ACC112 (cell line): Measurements from ENCODE around the gene DNAH14.

Source experiments
- H2AFZ ChIP-seq: fragments of 200-600 bp; sonication (generic); one replicate; pipeline ENCODE4 v1.6.0; 2017; ENCODE audit warnings: antibody characterized with exemption, low read length; ENCODE audit not compliant: unreplicated experiment
- H3K27ac ChIP-seq: fragments of 200-600 bp; sonication (generic); 2 replicates; pipeline ENCODE4 v1.5.1; 2014; ENCODE audit warnings: low read depth, mild to moderate bottlenecking, antibody characterized with exemption, low read length, moderate library complexity
- H3K27me3 ChIP-seq: fragments of 200-600 bp; sonication (generic); 2 replicates; pipeline ENCODE4 v1.6.1; 2014; ENCODE audit warnings: mild to moderate bottlenecking, antibody characterized with exemption, low read length, moderate library complexity, mixed read lengths; ENCODE audit not compliant: insufficient read depth
- H3K36me3 ChIP-seq: fragments of 200-600 bp; sonication (generic); 2 replicates; pipeline ENCODE4 v1.6.1; 2016; ENCODE audit warnings: mild to moderate bottlenecking, antibody characterized with exemption, low read length, moderate library complexity, mixed read lengths; ENCODE audit not compliant: insufficient read depth
- H3K4me1 ChIP-seq: fragments of 200-600 bp; sonication (generic); one replicate; pipeline ENCODE4 v1.6.1; 2016; ENCODE audit warnings: low read length, mixed read lengths; ENCODE audit not compliant: insufficient read depth, unreplicated experiment, control insufficient read depth
- H3K4me3 ChIP-seq: fragments of 200-600 bp; sonication (generic); 2 replicates; pipeline ENCODE4 v1.5.1; 2014; ENCODE audit warnings: mild to moderate bottlenecking, low read depth, low read length
- H3K79me2 ChIP-seq: fragments of 200-600 bp; sonication (generic); one replicate; pipeline ENCODE4 v1.6.0; 2016; ENCODE audit warnings: low read length; ENCODE audit not compliant: control insufficient read depth, unreplicated experiment, insufficient read depth

Gene DNAH14

DNA sequence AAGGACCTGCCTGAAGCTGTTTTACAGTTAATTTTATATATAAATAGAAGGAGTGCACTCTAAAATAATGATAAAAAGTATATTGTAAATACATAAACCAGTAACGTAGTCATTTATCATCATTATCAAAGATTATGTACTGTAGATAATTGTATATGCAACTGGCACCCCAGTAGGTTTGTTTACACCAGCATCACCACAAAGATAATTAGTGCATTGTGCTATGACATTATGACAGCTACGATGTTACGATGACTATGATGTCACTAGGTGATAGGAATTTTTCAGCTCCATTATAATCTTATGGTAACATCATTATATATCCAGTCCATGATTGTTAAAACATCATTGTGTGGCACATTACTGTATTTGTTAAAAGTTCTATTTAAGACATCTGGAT, 313.1 kb downstream of the DNAH14 start:
- Histone ChIP-seq H3K4me1 (no peaks in the 10 kb centered on the region), H3K27me3 (no peaks in the 10 kb centered on the region), H3K27ac (no peak overlapping the region), H3K36me3 (no peaks in the 10 kb centered on the region), H3K4me3 (no peak overlapping the region), H3K79me2 (no peaks in the 10 kb centered on the region), H2AFZ (no peak overlapping the region)

DNA sequence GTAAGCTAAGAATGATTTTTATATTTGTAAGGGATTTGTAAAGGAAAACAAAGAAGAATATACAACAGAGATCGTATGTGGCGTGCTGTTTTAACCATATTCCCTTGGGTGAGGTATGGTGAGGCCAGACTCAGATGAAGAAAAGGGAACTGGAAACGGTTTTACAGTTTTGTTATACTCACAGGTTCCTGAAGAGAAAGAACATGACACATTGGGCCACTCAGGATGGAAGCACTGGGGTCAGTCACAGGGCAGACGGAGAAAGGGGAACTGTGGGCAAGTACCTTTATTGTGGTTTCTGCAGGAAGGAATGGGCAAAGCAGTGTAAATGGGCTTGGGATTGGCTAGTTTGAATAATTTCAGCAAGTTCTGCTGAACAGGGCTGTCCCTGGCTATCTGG, 321.0 kb downstream of the DNAH14 start:
- Histone ChIP-seq H3K27ac (no peak overlapping the region), H3K4me1 (peaks cover 9% of the 10 kb centered on the region), H2AFZ (no peak overlapping the region), H3K27me3 (no peaks in the 10 kb centered on the region), H3K79me2 (no peaks in the 10 kb centered on the region), H3K4me3 (no peak overlapping the region), H3K36me3 (no peaks in the 10 kb centered on the region)

DNA sequence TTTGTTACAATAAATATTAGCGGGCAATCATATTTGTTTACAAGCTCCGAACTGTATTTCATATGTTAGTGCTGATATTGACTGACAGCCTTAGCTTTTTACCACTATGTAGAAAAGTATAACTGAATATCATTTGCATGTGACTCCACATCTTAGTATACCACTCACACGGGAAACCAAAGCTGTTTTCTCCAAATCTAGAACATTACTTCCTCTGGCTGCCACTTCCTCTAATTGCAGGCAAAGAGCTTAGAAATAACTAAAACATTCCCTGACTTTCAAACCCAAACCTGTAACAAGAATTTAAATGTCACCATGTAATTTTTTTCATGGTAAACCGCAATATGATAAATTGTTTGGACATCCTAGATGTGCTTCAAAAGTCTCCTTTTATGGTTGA, 323.7 kb downstream of the DNAH14 start:
- no peaks in the 10 kb centered on the region for H3K27me3 ChIP-seq
- H3K79me2 ChIP-seq, result no peaks in the 10 kb centered on the region
- H2AFZ ChIP-seq, result no peak overlapping the region
- H3K36me3 ChIP-seq, result no peaks in the 10 kb centered on the region
- H3K4me1 ChIP-seq, result peaks cover 9% of the 10 kb centered on the region
- H3K27ac ChIP-seq, result no peak overlapping the region
- H3K4me3 ChIP-seq, result no peak overlapping the region

DNA sequence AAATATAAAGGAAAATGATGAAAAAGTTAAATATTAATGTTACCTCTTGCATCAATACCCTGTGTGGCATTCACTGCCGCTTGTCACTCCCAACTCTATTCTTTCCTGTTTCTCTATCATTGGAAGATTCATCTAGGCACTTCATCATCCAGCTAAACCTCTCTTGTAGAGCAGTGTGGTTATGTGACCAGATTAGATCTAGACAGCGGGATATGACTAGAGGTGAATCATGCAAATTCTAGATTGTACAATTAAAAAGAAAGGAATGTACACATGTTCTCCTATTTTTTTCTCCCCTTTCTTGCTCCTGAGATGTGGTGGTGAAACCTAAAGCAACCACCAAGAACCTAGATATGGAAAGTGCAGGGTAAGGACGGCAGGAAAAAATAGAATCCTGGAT, 324.3 kb downstream of the DNAH14 start:
- no peaks in the 10 kb centered on the region for H3K79me2 ChIP-seq
- no peaks in the 10 kb centered on the region for H3K27me3 ChIP-seq
- H2AFZ ChIP-seq, result no peak overlapping the region
- no peaks in the 10 kb centered on the region for H3K36me3 ChIP-seq
- H3K4me1 ChIP-seq, result peaks cover 9% of the 10 kb centered on the region
- H3K27ac ChIP-seq, result no peak overlapping the region
- no peak overlapping the region for H3K4me3 ChIP-seq

DNA sequence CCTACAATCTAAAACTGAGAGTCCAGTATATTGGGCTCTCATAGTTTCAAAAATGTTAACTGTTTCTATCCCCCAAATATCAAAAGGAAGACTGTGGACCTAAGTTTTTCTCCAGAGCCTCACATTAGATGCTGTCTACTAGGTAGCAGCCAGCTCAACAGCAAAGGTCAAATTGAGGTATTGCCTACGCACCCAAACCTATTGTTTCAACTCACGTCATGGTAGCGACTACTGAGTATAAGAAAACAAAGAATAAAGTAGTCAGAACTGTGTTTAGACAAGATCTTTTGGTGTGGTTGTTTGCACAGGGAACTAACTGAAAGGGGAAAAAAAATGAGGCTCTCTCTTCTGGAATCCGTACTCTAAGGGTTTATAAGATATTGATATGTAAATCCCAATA, 325.2 kb downstream of the DNAH14 start:
- no peak overlapping the region for H2AFZ ChIP-seq
- H3K79me2 ChIP-seq, result no peaks in the 10 kb centered on the region
- H3K4me3 ChIP-seq, result no peak overlapping the region
- H3K27me3 ChIP-seq, result no peaks in the 10 kb centered on the region
- H3K36me3 ChIP-seq, result no peaks in the 10 kb centered on the region
- H3K4me1 ChIP-seq, result peaks cover 9% of the 10 kb centered on the region
- no peak overlapping the region for H3K27ac ChIP-seq

DNA sequence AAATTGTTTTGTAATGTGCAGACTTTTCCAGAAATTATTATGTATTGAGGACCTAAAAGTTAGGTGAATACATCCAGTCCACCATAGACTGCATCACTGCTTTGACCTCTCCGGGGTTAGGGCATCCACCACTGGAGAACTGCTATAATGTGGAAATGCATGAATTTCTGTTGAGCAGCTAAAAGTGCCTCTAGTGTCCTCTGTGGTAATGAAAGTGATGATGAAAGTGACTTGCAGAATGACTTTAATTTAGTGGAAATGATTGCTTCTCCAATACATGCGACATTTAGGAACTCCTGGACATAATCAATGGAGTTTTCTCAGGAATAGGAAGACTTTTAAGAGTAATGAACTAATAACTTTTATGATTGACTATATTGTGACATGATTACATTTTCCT, 327.6 kb downstream of the DNAH14 start:
- Histone ChIP-seq H2AFZ (no peak overlapping the region), H3K36me3 (no peaks in the 10 kb centered on the region), H3K27me3 (no peaks in the 10 kb centered on the region), H3K4me1 (peaks cover 9% of the 10 kb centered on the region), H3K79me2 (no peaks in the 10 kb centered on the region), H3K27ac (no peak overlapping the region), H3K4me3 (no peak overlapping the region)

DNA sequence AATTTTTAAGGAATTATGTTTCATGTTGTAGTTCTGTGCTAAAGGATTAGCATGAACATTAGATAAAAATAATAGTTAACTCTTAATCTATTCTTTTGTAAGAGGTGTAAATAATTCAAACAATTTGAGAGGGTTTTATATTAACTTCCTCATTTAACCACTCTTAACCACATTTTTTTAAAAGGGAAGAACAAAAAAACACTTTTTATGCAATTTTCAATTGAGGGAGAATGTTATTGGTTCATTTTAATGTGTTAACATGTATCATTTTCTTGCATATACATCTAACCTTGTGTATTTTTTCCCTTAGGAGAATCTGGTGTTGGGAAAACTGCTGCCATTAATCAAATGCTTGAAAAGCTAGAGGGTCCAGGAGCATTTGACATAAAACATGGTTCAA, 329.3 kb downstream of the DNAH14 start:
- no peaks in the 10 kb centered on the region for H3K36me3 ChIP-seq
- H3K4me3 ChIP-seq, result no peak overlapping the region
- peaks cover 5% of the 10 kb centered on the region for H3K4me1 ChIP-seq
- H2AFZ ChIP-seq, result no peak overlapping the region
- H3K79me2 ChIP-seq, result no peaks in the 10 kb centered on the region
- no peaks in the 10 kb centered on the region for H3K27me3 ChIP-seq
- no peak overlapping the region for H3K27ac ChIP-seq

DNA sequence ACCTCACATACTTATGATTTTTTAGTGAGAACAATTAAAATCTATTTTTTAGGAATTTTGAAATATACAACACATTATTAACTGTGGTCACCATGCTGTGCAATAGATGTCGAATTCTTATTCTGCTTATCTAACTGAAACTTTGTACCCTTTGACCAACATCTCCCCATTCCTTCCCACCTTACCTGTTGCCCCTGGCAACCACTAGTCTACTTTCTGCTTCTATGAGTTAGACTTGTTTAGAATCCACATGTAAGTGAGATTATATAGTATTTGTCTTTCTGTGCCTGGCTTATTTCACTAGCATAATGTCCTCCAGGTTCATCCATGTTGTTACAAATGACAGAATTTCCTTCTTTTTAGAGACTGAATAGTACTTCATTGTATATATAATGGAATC, 330.1 kb downstream of the DNAH14 start:
- Histone ChIP-seq H3K36me3 (no peaks in the 10 kb centered on the region), H3K79me2 (no peaks in the 10 kb centered on the region), H2AFZ (no peak overlapping the region), H3K4me1 (no peaks in the 10 kb centered on the region), H3K27me3 (no peaks in the 10 kb centered on the region), H3K4me3 (no peak overlapping the region), H3K27ac (no peak overlapping the region)

DNA sequence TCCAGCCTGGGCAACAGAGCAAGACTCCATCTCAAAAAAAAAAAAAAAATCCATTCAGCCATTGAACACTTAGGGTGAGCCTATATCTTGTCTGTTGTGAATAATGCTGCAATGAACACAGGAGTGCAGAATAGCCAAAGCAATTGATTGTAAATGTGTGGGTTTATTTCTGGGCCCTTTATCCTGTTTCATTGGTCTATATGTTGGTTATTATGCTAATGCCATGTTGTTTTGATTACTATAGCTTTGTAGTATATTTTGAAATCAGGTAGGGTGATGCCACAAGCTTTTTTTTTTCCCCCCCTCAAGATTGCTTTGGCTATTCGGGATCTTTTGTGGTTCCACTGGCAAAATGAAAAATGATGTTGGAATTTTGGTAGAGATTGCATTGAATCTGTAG, 330.8 kb downstream of the DNAH14 start:
- Histone ChIP-seq H3K36me3 (no peaks in the 10 kb centered on the region), H2AFZ (no peak overlapping the region), H3K27ac (no peak overlapping the region), H3K27me3 (no peaks in the 10 kb centered on the region), H3K4me1 (no peaks in the 10 kb centered on the region), H3K79me2 (no peaks in the 10 kb centered on the region), H3K4me3 (no peak overlapping the region)

DNA sequence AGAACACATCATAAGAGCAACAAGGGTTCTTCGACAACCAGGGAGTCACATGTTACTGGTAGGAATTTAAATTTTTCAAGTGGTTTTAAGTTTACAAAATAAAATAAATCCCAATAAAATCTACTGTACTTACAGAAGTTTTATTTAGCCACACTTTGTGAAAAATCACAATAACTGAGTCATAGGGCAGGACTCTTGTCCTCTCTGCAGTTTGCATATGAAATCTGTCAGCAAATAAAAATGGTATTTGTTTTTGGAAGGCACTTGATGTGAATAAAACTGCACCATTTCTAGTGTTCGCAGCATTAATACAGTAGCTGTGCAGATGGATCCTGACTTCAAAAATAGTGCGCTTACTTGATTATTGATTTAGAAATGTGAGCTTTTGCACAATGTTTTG, 348.0 kb downstream of the DNAH14 start:
- no peak overlapping the region for H3K27ac ChIP-seq
- no peaks in the 10 kb centered on the region for H3K36me3 ChIP-seq
- no peaks in the 10 kb centered on the region for H3K79me2 ChIP-seq
- H3K27me3 ChIP-seq, result no peaks in the 10 kb centered on the region
- no peak overlapping the region for H2AFZ ChIP-seq
- no peaks in the 10 kb centered on the region for H3K4me1 ChIP-seq
- H3K4me3 ChIP-seq, result no peak overlapping the region

DNA sequence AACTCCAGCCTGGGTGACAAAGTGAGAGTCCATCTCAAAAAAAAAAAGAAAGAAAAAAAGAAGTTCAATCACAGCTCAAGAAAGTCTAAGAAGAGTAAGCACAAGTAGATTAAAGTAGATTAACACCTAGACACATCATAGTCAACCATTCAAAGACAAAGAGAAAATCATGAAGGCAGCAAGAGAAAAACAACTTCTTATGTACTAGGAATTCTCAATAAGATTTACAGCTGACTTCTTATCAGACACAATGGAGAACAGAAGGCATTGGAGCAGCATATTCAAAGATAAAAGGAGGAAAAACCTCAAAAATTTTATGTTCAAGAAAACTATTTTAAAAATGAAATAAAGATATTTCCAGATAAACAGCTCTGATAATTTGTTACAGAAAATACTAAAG, 351.1 kb downstream of the DNAH14 start:
- Histone ChIP-seq H3K4me3 (no peak overlapping the region), H3K36me3 (no peaks in the 10 kb centered on the region), H3K27ac (no peak overlapping the region), H2AFZ (no peak overlapping the region), H3K79me2 (no peaks in the 10 kb centered on the region), H3K4me1 (no peaks in the 10 kb centered on the region), H3K27me3 (no peaks in the 10 kb centered on the region)

DNA sequence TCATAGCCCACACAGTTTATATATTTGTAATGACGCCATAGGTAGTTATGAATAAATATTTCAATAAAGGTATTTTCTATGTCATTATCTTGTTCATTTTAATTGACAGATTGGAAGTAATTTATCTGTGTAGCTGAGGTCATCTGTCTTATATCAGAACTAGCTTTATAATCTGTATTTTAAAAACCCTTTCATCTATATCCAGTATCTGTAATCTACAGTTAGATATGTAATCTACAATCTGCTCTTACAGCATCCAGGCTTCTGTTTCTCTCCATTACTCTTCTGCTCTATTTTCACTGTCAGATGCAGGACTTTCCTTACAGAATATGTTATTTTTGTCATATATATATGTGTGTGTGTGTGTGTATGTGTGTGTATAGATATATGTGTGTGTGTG, 360.8 kb downstream of the DNAH14 start:
- no peak overlapping the region for H2AFZ ChIP-seq
- H3K27ac ChIP-seq, result no peak overlapping the region
- H3K4me1 ChIP-seq, result no peaks in the 10 kb centered on the region
- H3K36me3 ChIP-seq, result no peaks in the 10 kb centered on the region
- no peaks in the 10 kb centered on the region for H3K79me2 ChIP-seq
- no peaks in the 10 kb centered on the region for H3K27me3 ChIP-seq
- H3K4me3 ChIP-seq, result no peak overlapping the region
